Activated CD4-positive, alpha-beta T cell treated with anti-CD3 and anti-CD28 coated beads, Interleukin-2, amount 10 ng/mL, durations not matched to agents 24 days and 14 days (primary cell): ENCODE results near the gene SSX2IP. TPM values are rescaled to one million over a fixed set of nuclear protein-coding genes. Genes with fewer than 3 reads are reported as not detected.
"Not testable (repeated sequence)": the region's sequence is repeated elsewhere in the genome, so short reads cannot be mapped to it uniquely, and the experiment has no call there.

Source experiments
- DNase-seq: peaks from one replicate; pipeline ENCODE4 v3.0.0; 2022
- H3K27ac Mint-ChIP-seq: one replicate; pipeline ENCODE4 v1.8.0; 2022; ENCODE audit warnings: mild to moderate bottlenecking, mixed read lengths
- H3K27me3 Mint-ChIP-seq: one replicate; pipeline ENCODE4 v1.8.0; 2022; ENCODE audit warnings: mixed read lengths
- H3K36me3 Mint-ChIP-seq: one replicate; pipeline ENCODE4 v1.8.0; 2022; ENCODE audit warnings: low read depth, mild to moderate bottlenecking, mixed read lengths
- H3K4me1 Mint-ChIP-seq: one replicate; pipeline ENCODE4 v1.8.0; 2021; ENCODE audit warnings: mixed read lengths
- H3K4me3 Mint-ChIP-seq: one replicate; pipeline ENCODE4 v1.8.0; 2022; ENCODE audit warnings: mild to moderate bottlenecking, moderate library complexity, mixed read lengths
- H3K9me3 Mint-ChIP-seq: one replicate; pipeline ENCODE4 v1.8.0; 2021; ENCODE audit warnings: mixed read lengths
- intact Hi-C: fragments of 100-400 bp; cut with micrococcal nuclease; formaldehyde crosslinking; loops from one replicate; pipeline ENCODE4 v1.15.1; 2023
- total RNA-seq: library from RNA; stranded (reverse); gene quantifications from 2 replicates; pipeline ENCODE4 v1.2.3, GENCODE V29; 2022

Gene SSX2IP, protein sequence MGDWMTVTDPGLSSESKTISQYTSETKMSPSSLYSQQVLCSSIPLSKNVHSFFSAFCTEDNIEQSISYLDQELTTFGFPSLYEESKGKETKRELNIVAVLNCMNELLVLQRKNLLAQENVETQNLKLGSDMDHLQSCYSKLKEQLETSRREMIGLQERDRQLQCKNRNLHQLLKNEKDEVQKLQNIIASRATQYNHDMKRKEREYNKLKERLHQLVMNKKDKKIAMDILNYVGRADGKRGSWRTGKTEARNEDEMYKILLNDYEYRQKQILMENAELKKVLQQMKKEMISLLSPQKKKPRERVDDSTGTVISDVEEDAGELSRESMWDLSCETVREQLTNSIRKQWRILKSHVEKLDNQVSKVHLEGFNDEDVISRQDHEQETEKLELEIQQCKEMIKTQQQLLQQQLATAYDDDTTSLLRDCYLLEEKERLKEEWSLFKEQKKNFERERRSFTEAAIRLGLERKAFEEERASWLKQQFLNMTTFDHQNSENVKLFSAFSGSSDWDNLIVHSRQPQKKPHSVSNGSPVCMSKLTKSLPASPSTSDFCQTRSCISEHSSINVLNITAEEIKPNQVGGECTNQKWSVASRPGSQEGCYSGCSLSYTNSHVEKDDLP
- total RNA-seq: 10.0 and 11.8 TPM in 2 replicates

DNA sequence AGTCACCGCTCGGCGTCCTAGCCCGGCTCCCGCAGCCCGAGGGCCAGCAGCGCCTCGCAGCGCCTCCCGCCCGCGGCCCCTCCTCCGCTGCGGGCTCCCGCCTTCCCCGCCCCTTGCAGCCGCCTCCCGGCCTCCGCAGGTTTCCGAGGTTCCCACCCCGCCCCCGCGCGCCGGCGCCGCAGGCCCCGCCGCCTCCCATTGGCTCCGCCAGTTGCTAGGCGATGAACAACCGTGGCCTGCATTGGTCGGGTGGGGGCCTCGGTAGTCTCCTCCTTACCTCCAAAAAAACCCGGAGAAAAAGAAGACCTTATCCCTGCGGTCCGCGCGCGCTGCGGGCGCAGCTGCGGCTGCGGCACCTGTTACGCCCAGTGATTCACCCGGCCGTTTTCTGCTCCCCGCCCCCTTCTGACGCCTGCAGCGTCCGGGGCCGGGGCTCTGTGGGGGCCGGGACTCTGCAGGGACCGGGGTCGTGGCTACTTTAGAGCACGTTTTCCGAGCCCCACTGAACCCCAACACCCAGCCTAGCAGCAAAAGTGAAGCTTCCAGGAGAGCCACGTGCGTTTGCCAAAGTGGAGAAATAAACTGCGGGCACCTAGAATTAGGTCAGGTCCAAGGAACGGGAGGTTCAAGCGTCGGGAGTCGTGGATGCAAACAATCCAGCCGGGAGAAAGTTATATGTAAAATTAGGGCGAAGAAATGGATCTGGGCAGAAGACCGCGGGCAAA, at the start of gene SSX2IP:
TSS of gene SSX2IP (minus strand) at position 65 of the 725 bp plus-strand sequence. CDS start 19,242 bp downstream, outside the sequence.
- peaks cover 3% of the 10 kb centered on the region for H3K36me3 Mint-ChIP-seq
- no peaks in the 10 kb centered on the region for H3K9me3 Mint-ChIP-seq
- peaks cover 4% of the 10 kb centered on the region for H3K27me3 Mint-ChIP-seq
- intact Hi-C loops: loop anchor here (1.0 to 5.0 kb wide), 8 partner anchors 62 to 544 kb away; partner anchors contain the start of genes CTBS, GNG5, MCOLN2 and RPF1
- peaks cover 43% of the 10 kb centered on the region for H3K4me1 Mint-ChIP-seq
- peak within 1 kb of the TSS; percentile 95 for H3K27ac Mint-ChIP-seq
- peak; percentile 100 for DNase-seq
- H3K4me3 Mint-ChIP-seq: peak within 1 kb of the TSS; percentile 98

- no peak overlapping the region for H3K4me3 Mint-ChIP-seq
- H3K27me3 Mint-ChIP-seq: peaks cover 25% of the 10 kb centered on the region
- no peak for DNase-seq
- no peaks in the 10 kb centered on the region for H3K9me3 Mint-ChIP-seq
- H3K4me1 Mint-ChIP-seq: peaks cover 2% of the 10 kb centered on the region
- no peak overlapping the region for H3K27ac Mint-ChIP-seq
- intact Hi-C loops: no loop called here
- no peaks in the 10 kb centered on the region for H3K36me3 Mint-ChIP-seq
These were observed 48.0 kb upstream of the SSX2IP start for GRCh38 chr1:84738237-84738636.

DNA sequence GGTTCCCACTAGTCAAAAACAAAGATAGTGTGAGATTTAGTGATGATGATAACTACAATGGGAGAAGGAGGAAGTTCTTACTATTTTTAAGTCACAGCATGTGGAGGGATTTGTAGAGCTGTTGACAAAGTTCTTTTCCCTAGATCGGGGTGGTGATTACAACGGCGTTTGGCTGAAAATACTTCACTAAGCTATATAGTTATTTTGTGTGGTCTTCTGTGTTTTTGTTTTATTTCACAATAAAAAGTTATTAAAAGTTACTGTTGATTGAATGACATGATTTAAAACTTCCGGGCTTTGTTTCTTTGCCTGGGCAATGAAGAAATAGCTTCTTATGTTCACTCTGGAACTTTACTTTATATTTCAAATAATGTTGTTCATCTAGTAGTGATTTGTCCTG, 47.3 kb upstream of the SSX2IP start:
- intact Hi-C loops: no loop called here
- no peaks in the 10 kb centered on the region for H3K9me3 Mint-ChIP-seq
- H3K4me3 Mint-ChIP-seq: no peak overlapping the region
- H3K36me3 Mint-ChIP-seq: no peaks in the 10 kb centered on the region
- peaks cover 2% of the 10 kb centered on the region for H3K4me1 Mint-ChIP-seq
- no peak for DNase-seq
- no peak overlapping the region for H3K27ac Mint-ChIP-seq
- peaks cover 25% of the 10 kb centered on the region for H3K27me3 Mint-ChIP-seq

DNA sequence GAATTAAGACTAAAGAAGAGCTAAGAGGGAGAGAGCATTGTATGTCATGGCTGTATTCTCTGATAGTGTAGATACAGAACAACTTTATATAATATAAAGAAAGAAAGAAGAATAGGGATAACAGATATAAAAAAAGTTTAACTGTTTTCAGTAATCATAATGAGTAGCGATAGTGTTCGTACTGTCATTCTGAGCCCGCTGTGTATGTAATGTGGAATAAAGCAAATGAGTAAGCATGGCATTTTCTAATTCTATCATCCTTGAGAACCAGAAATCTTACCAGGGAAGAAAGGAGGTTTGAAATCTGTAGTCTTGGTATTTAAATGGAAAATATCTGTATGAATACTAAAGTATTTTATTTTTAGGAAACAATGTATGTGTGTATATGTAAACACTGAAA, 46.7 kb upstream of the SSX2IP start:
- DNase-seq: no peak
- Mint-ChIP-seq H3K27me3 (peaks cover 28% of the 10 kb centered on the region), H3K4me1 (peaks cover 2% of the 10 kb centered on the region), H3K36me3 (no peaks in the 10 kb centered on the region), H3K27ac (no peak overlapping the region), H3K9me3 (no peaks in the 10 kb centered on the region), H3K4me3 (no peak overlapping the region)
- intact Hi-C loops: no loop called here

- no peaks in the 10 kb centered on the region for H3K4me1 Mint-ChIP-seq
- no peak overlapping the region for H3K4me3 Mint-ChIP-seq
- H3K36me3 Mint-ChIP-seq: no peaks in the 10 kb centered on the region
- intact Hi-C loops: no loop called here
- no peak overlapping the region for H3K27ac Mint-ChIP-seq
- DNase-seq: no peak
- no peaks in the 10 kb centered on the region for H3K9me3 Mint-ChIP-seq
- H3K27me3 Mint-ChIP-seq: peaks cover 31% of the 10 kb centered on the region
These were observed 46.2 kb upstream of the SSX2IP start for GRCh38 chr1:84736445-84736844.

- H3K36me3 Mint-ChIP-seq: no peaks in the 10 kb centered on the region
- H3K9me3 Mint-ChIP-seq: peaks cover 5% of the 10 kb centered on the region
- intact Hi-C loops: no loop called here
- H3K27ac Mint-ChIP-seq: no peak overlapping the region
- H3K27me3 Mint-ChIP-seq: peaks cover 39% of the 10 kb centered on the region
- H3K4me1 Mint-ChIP-seq: no peaks in the 10 kb centered on the region
- no peak for DNase-seq
- H3K4me3 Mint-ChIP-seq: no peak overlapping the region
These were observed 45.2 kb upstream of the SSX2IP start for GRCh38 chr1:84735483-84735882.

GRCh38 chr1:84732520-84732919, 42.3 kb upstream of the SSX2IP start:
- intact Hi-C loops: no loop called here
- H3K4me3 Mint-ChIP-seq: no peak overlapping the region
- no peaks in the 10 kb centered on the region for H3K36me3 Mint-ChIP-seq
- no peak overlapping the region for H3K27ac Mint-ChIP-seq
- peaks cover 5% of the 10 kb centered on the region for H3K9me3 Mint-ChIP-seq
- H3K4me1 Mint-ChIP-seq: no peaks in the 10 kb centered on the region
- DNase-seq: no peak
- peaks cover 57% of the 10 kb centered on the region for H3K27me3 Mint-ChIP-seq

GRCh38 chr1:84731519-84731918, 41.3 kb upstream of the SSX2IP start:
- no peak for DNase-seq
- intact Hi-C loops: no loop called here
- Mint-ChIP-seq H3K4me3 (no peak overlapping the region), H3K36me3 (no peaks in the 10 kb centered on the region), H3K4me1 (no peaks in the 10 kb centered on the region), H3K9me3 (peaks cover 5% of the 10 kb centered on the region), H3K27me3 (peaks cover 53% of the 10 kb centered on the region), H3K27ac (no peak overlapping the region)

DNA sequence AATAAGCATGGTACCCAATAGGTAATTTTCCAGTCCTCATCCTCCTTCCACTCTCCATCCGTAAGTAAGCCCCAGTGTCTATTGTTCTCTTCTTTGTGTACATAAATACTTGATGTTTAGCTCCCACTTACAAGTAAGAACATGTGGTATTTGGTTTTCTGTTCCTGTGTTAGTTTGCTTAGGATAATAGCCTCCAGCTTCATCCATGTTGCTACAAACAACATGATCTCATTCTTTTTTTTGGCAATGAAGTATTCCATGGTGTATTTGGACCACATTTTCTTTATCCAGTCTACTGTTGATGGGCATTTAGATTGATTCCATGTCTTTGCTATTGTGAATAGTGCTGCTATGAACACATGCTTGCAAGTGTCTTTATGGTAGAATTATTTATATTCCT, 37.5 kb upstream of the SSX2IP start:
- H3K9me3 Mint-ChIP-seq, H3K27ac Mint-ChIP-seq, DNase-seq, intact Hi-C loops, H3K36me3 Mint-ChIP-seq, H3K4me1 Mint-ChIP-seq, H3K4me3 Mint-ChIP-seq: not testable (repeated sequence)
- peaks cover 44% of the 10 kb centered on the region for H3K27me3 Mint-ChIP-seq

GRCh38 chr1:84726593-84727499, 36.6 kb upstream of the SSX2IP start:
- H3K4me3 Mint-ChIP-seq: no peak overlapping the region

GRCh38 chr1:84724128-84724860, 34.0 kb upstream of the SSX2IP start:
- Mint-ChIP-seq H3K4me3 (no peak overlapping the region), H3K36me3 (no peaks in the 10 kb centered on the region), H3K27me3 (peaks cover 22% of the 10 kb centered on the region), H3K9me3 (no peaks in the 10 kb centered on the region), H3K4me1 (peaks cover 2% of the 10 kb centered on the region), H3K27ac (no peak overlapping the region)
- peak; percentile 80 for DNase-seq
- intact Hi-C loops: no loop called here

More at GRCh38 chr1:84726593-84727499, 36.6 kb upstream of the SSX2IP start:
- no peaks in the 10 kb centered on the region for H3K4me1 Mint-ChIP-seq
- peaks cover 41% of the 10 kb centered on the region for H3K27me3 Mint-ChIP-seq
- H3K36me3 Mint-ChIP-seq: no peaks in the 10 kb centered on the region
- H3K9me3 Mint-ChIP-seq: peaks cover 5% of the 10 kb centered on the region
- H3K27ac Mint-ChIP-seq: no peak overlapping the region
- no peak for DNase-seq
- intact Hi-C loops: no loop called here

DNA sequence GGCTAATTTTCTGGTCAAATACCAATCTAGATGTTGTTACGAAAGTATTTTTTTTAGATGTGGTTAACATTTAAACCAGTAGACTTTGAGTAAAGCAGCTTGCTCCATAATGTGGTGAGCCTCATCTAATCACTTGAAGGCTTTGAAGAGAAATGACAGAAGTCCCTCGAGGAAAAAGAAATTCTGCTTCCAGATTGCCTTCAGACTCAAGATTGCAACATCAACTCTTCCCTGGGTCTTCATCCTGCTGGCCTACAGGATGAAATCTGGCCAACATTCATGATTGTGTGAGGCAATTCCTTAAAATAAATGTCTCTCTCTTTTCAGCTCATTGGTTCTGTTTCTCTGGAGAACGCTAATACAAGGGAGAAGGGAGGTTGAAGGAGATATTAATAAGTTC, 32.5 kb upstream of the SSX2IP start:
- no peak for DNase-seq
- Mint-ChIP-seq H3K27me3 (peaks cover 9% of the 10 kb centered on the region), H3K9me3 (no peaks in the 10 kb centered on the region), H3K27ac (no peak overlapping the region), H3K4me1 (peaks cover 2% of the 10 kb centered on the region), H3K4me3 (no peak overlapping the region), H3K36me3 (no peaks in the 10 kb centered on the region)
- intact Hi-C loops: no loop called here

DNA sequence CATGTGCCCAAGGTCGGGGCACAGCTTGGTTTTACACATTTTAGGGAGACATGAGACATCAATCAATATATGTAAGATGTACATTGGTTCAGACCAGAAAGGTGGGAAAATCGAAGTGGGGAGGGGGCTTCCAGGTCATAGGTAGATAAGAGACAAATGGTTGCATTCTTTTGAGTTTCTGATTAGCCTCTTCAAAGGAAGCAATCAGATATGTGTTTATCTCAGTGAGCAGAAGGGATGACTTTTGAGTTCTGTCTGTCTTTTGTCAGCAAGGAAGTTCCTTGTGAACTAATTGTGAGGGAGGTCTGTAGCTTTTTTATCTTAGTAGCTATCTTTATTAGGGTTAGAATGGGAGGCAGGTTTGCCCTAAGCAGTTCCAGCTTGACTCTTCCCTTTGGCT, 31.6 kb upstream of the SSX2IP start:
- not testable (repeated sequence) for H3K27ac Mint-ChIP-seq, H3K4me1 Mint-ChIP-seq, H3K4me3 Mint-ChIP-seq, H3K27me3 Mint-ChIP-seq, H3K36me3 Mint-ChIP-seq, DNase-seq, H3K9me3 Mint-ChIP-seq
- intact Hi-C loops: loop anchor here (2.0 kb wide), 1 partner anchor 29 kb away; no protein-coding TSS in a partner anchor
